ENCODE data around the gene ADCY9. TPM values are rescaled to one million over a fixed set of nuclear protein-coding genes. Genes with fewer than 3 reads are reported as not detected.

The ADCY9 gene
- polyA plus RNA-seq, 3 donors = 0.44 to 9.3 (median 0.67) TPM

DNA sequence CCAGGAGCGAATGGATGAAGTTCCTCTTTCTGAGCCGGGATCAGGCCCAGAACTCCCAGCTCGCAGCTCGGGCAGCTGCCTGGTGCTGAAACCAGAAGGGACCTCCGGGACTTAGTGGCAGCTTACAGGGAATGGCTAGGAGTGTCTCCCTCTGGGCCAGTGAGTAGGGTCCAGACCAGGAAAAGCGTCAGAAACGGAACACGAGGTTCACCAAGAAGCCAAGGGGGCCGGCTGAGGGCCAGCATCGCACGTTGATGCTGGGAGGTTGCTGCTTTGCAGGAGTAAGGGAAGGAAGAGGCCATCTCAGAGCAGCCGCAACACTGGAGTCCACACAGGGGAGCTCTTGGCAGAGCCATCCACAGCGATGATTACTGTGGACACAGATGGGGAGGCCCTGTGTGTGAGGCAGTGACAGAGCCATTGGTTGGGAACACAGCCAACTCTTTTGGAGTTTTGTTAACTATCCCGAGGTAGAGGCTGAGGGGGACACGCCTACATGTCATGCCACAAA lies 161.8 kb downstream of the ADCY9 start:
- Mint-ChIP-seq H3K27me3 (ENCODE audit: low read depth in 3 of 3) (peaks cover 50 to 55% (median 53%) of the 10 kb centered on the region in 3 donors), H3K9me3 (no peaks in the 10 kb centered on the region), H3K4me3 (peak overlapping the region in 1 of 2 donors; percentile 80), H3K4me1 (peaks cover 6% of the 10 kb centered on the region), H3K27ac (peak overlapping the region in 4 of 7 donors; percentile 3 to 33 (median 28)), H3K36me3 (no peaks in the 10 kb centered on the region)
- Histone ChIP-seq H3K79me2 (ENCODE audit: insufficient read depth, low read length) (no peaks in the 10 kb centered on the region), H3K27ac (ENCODE audit: low read depth in 1 of 2, low read length in 2 of 2) (no peak overlapping the region), H3K36me3 (replicated peaks in 1 of 2; ENCODE audit: control insufficient read depth in 1 of 2, insufficient read depth in 2 of 2, low read length in 2 of 2) (no peaks in the 10 kb centered on the region), H4K20me1 (ENCODE audit: insufficient read depth, low read length) (no peaks in the 10 kb centered on the region), H3K9me3 (replicated peaks in 1 of 2; ENCODE audit: control insufficient read depth in 1 of 2, insufficient read depth in 1 of 2, low read length in 2 of 2) (no peaks in the 10 kb centered on the region), H3K4me1 (ENCODE audit: control insufficient read depth in 1 of 2, insufficient read depth in 2 of 2, low read length in 2 of 2) (peaks cover 4 to 6% of the 10 kb centered on the region in 2 donors), H3K9ac (ENCODE audit: insufficient read depth, low read length, poor library complexity, severe bottlenecking) (no peak overlapping the region), H3K4me2 (replicated peaks; ENCODE audit: extremely low read depth, low read length, poor library complexity, severe bottlenecking) (no peak overlapping the region), H3K4me3 (replicated peaks in 1 of 3; ENCODE audit: low read depth in 2 of 3, low read length in 3 of 3) (no peak overlapping the region), H2AFZ (ENCODE audit: insufficient read depth, low read depth, low read length, poor library complexity, severe bottlenecking) (peak overlapping the region; percentile 22), H3K27me3 (ENCODE audit: control insufficient read depth in 2 of 2, insufficient read depth in 2 of 2, low read length in 2 of 2) (peaks cover 0 to 45% of the 10 kb centered on the region in 2 donors)
- WGBS (ENCODE audit: insufficient coverage) = 17% methylated on average over 15 of the region's 15 CpGs
- intact Hi-C loops (cut with micrococcal nuclease) = no loop called here
- peak in 2 of 3 donors; percentile 19 to 48 for DNase-seq
- TF ChIP-seq CTCF (IDR thresholded peaks at IDR 0.05) = no peak

DNA sequence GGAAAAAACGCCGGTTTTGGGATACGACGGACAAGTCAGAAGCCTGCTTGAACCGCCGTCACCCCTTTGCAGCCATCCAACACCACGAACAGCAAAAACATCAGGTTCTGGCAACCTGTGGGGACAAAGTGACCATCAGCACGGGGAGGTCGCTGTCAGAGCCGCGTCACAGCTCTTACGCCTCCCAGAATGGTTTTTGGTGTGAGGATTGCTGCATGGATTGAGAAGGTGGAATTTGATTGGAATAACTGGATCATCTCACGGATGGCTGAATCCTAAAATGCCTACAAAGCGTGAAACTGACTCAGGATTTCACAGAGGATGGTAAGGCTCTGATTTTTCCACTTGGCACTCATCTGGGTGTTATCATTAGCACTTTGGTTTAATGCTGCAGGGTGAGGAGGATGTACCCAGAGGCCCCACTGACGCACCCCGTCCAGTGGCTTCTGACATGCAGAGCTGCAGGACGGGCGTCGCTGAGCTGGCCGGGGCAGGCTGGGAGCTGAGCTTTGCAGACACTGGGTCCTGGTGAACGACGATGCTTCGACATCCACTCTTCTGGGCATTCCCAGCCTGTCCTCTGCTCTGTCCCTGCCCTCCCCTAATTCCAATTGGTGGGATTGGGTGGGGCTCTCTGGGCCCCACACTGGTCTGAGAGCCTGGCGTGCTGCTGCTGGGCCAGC lies 162.4 kb downstream of the ADCY9 start:
- Mint-ChIP-seq H3K9me3 (no peaks in the 10 kb centered on the region), H3K27ac (peak overlapping the region in 2 of 7 donors; percentile 3 to 30), H3K27me3 (ENCODE audit: low read depth in 3 of 3) (peaks cover 47 to 60% (median 50%) of the 10 kb centered on the region in 3 donors), H3K36me3 (no peaks in the 10 kb centered on the region), H3K4me3 (peak overlapping the region in 1 of 2 donors; percentile 80), H3K4me1 (peaks cover 6% of the 10 kb centered on the region)
- no peak overlapping the region for H2AFZ ChIP-seq (ENCODE audit: insufficient read depth, low read depth, low read length, poor library complexity, severe bottlenecking)
- H3K36me3 ChIP-seq (replicated peaks in 1 of 2; ENCODE audit: control insufficient read depth in 1 of 2, insufficient read depth in 2 of 2, low read length in 2 of 2) = no peaks in the 10 kb centered on the region
- no peak overlapping the region for H3K27ac ChIP-seq (ENCODE audit: low read depth in 1 of 2, low read length in 2 of 2)
- H3K79me2 ChIP-seq (ENCODE audit: insufficient read depth, low read length) = no peaks in the 10 kb centered on the region
- no peaks in the 10 kb centered on the region for H4K20me1 ChIP-seq (ENCODE audit: insufficient read depth, low read length)
- DNase-seq = no peak
- no peaks in the 10 kb centered on the region for H3K9me3 ChIP-seq (replicated peaks in 1 of 2; ENCODE audit: control insufficient read depth in 1 of 2, insufficient read depth in 1 of 2, low read length in 2 of 2)
- intact Hi-C loops (cut with micrococcal nuclease) = no loop called here
- H3K4me2 ChIP-seq (replicated peaks; ENCODE audit: extremely low read depth, low read length, poor library complexity, severe bottlenecking) = no peak overlapping the region
- no peak overlapping the region for H3K9ac ChIP-seq (ENCODE audit: insufficient read depth, low read length, poor library complexity, severe bottlenecking)
- H3K4me3 ChIP-seq (replicated peaks in 1 of 3; ENCODE audit: low read depth in 2 of 3, low read length in 3 of 3) = no peak overlapping the region
- 87% methylated on average over 11 of the region's 24 CpGs for WGBS (ENCODE audit: insufficient coverage)
- peaks cover 4 to 6% of the 10 kb centered on the region in 2 donors for H3K4me1 ChIP-seq (ENCODE audit: control insufficient read depth in 1 of 2, insufficient read depth in 2 of 2, low read length in 2 of 2)
- H3K27me3 ChIP-seq (ENCODE audit: control insufficient read depth in 2 of 2, insufficient read depth in 2 of 2, low read length in 2 of 2) = peaks cover 0 to 45% of the 10 kb centered on the region in 2 donors
- TF ChIP-seq CTCF (IDR thresholded peaks at IDR 0.05) = no peak

All from CD14-positive monocyte (primary cell).